A549 (cell line): ENCODE data around the gene ANAPC13. TPM values are rescaled to one million over a fixed set of nuclear protein-coding genes. Genes with fewer than 3 reads are reported as not detected.

Experiments used
- ATAC-seq, 2 experiments: fragments of 200-7000 bp in 1 of 2; fragments of >200 bp in 1 of 2; cut with Nextera tagmentation in 1 of 2; cut with Tn5 transposase in 1 of 2; 3 replicates each; pipeline versions ENCODE4 v1.8.0 to v1.9.1; 2018 to 2020; ENCODE audit warnings: mild to moderate bottlenecking in 1 of 2, moderate library complexity in 1 of 2
- CTCF ChIA-PET: fragments of 300-600 bp; sonication (Branson Sonifier 250); formaldehyde crosslinking; extraction: SDS; loops from one replicate; lab custom pipeline; 2021; ENCODE audit warnings: antibody characterized with exemption, inconsistent platforms; lab: Yijun Ruan, JAX
- POLR2A ChIA-PET: fragments of 350-600 bp; formaldehyde crosslinking; extraction: SDS; loops from one replicate; lab custom pipeline; 2021; ENCODE audit warnings: antibody characterized with exemption, inconsistent platforms; lab: Yijun Ruan, JAX
- DNase-seq, 2 experiments: peaks; one replicate each; pipeline versions ENCODE4 v3.0.0 to v3.0.0-alpha.2; 2011 to 2016; ENCODE audit warnings: low read depth in 1 of 2, low spot score in 1 of 2
- FAIRE-seq: peaks from 2 replicates; lab custom pipeline; 2011; peaks lifted over from hg19 to GRCh38; lab: Jason Lieb, UNC
- H3K27ac ChIP-seq, 2 experiments: fragments of >200 bp; sonication (Bioruptor Twin); formaldehyde crosslinking; 3 replicates each; pipeline ENCODE4 v1.5.1; 2016 to 2017
- H3K4me1 ChIP-seq: fragments of >200 bp; sonication (Bioruptor Twin); formaldehyde crosslinking; 3 replicates; pipeline ENCODE4 v1.6.1; 2016
- H3K4me2 ChIP-seq: fragments of >200 bp; sonication (Bioruptor Twin); formaldehyde crosslinking; 3 replicates; pipeline ENCODE4 v1.6.1; 2016
- H3K4me3 ChIP-seq: fragments of >200 bp; sonication (Bioruptor Twin); formaldehyde crosslinking; 3 replicates; pipeline ENCODE4 v1.5.1; 2016
- H3K9me3 ChIP-seq: fragments of >200 bp; sonication (Bioruptor Twin); formaldehyde crosslinking; 3 replicates; pipeline ENCODE4 v1.6.1; 2016
- BHLHE40 ChIP-seq: IDR thresholded peaks from 2 replicates; pipeline ENCODE4 v1.6.1; 2012; ENCODE audit warnings: low read depth, low read length, inconsistent platforms
- CHD2 ChIP-seq: fragments of 150-350 bp; IDR thresholded peaks from 2 replicates; pipeline ENCODE4 v1.6.1; 2014; ENCODE audit warnings: low read length; ENCODE audit not compliant: partially characterized antibody
- EHMT2 ChIP-seq: fragments of 200-600 bp; sonication (generic); IDR thresholded peaks from 2 replicates; pipeline ENCODE4 v1.6.1; 2016; ENCODE audit warnings: antibody characterized with exemption, low read depth, mild to moderate bottlenecking, moderate library complexity
- ESRRA ChIP-seq: fragments of 150-350 bp; IDR thresholded peaks from 2 replicates; pipeline ENCODE4 v1.6.1; 2014; ENCODE audit warnings: mild to moderate bottlenecking, low read length, borderline replicate concordance
- FOSL2 ChIP-seq, 2 experiments: fragments of 450-650 bp in 1 of 2; fragments of >200 bp in 1 of 2; sonication (Bioruptor Twin) in 1 of 2; formaldehyde crosslinking; IDR thresholded peaks; 2 replicates each; pipeline versions ENCODE4 v1.5.0 to v1.6.1; 2016 to 2020; ENCODE audit warnings: mild to moderate bottlenecking in 1 of 2, moderate library complexity in 1 of 2
- HDAC2 ChIP-seq: fragments of 200-600 bp; sonication (generic); IDR thresholded peaks from 2 replicates; pipeline ENCODE4 v1.6.1; 2016
- HOXB13 ChIP-seq: fragments of 250-450 bp; sonication (Bioruptor Pico); IDR thresholded peaks from 2 replicates; pipeline ENCODE4 v1.5.0; 2020; ENCODE audit warnings: low read depth, mild to moderate bottlenecking, moderate library complexity
- HOXB5 ChIP-seq: fragments of 250-450 bp; sonication (Bioruptor Pico); IDR thresholded peaks from 2 replicates; pipeline ENCODE4 v1.5.0; 2020; ENCODE audit warnings: mild to moderate bottlenecking, moderate library complexity
- MAZ ChIP-seq: fragments of 150-350 bp; IDR thresholded peaks from 2 replicates; pipeline ENCODE4 v1.6.1; 2014; ENCODE audit warnings: antibody characterized with exemption, low read depth, low read length, borderline replicate concordance
- NPAS2 ChIP-seq: fragments of 250-450 bp; sonication (Bioruptor Pico); IDR thresholded peaks from 2 replicates; pipeline ENCODE4 v1.8.0; 2022; ENCODE audit warnings: mild to moderate bottlenecking, moderate library complexity, borderline replicate concordance
- NR3C1 ChIP-seq: fragments of >200 bp; sonication (Bioruptor Twin); formaldehyde crosslinking; IDR thresholded peaks from 3 replicates; pipeline ENCODE4 v1.6.1; 2017
- POLR2AphosphoS2 ChIP-seq: conservative IDR thresholded peaks from 2 replicates; pipeline ENCODE4 v1.6.1; 2012; ENCODE audit warnings: low read length, improper control_type of control experiment, inconsistent platforms
- RAD21 ChIP-seq, 2 experiments: fragments of >200 bp in 1 of 2; sonication (Bioruptor Twin) in 1 of 2; formaldehyde crosslinking in 1 of 2; IDR thresholded peaks in 1 of 2; conservative IDR thresholded peaks in 1 of 2; 2 replicates in 1 of 2; 3 replicates in 1 of 2; pipeline ENCODE4 v1.6.1; 2012 to 2018; ENCODE audit warnings: inconsistent platforms in 1 of 2
- RARB ChIP-seq: fragments of 250-450 bp; sonication (Bioruptor Pico); IDR thresholded peaks from 2 replicates; pipeline ENCODE4 v1.8.0; 2021; ENCODE audit warnings: mild to moderate bottlenecking, moderate library complexity
- RFX5 ChIP-seq: fragments of 450-650 bp; IDR thresholded peaks from 2 replicates; pipeline ENCODE4 v1.7.1; 2014; ENCODE audit warnings: antibody characterized with exemption, mild to moderate bottlenecking, moderate library complexity
- SMC3 ChIP-seq: fragments of >200 bp; sonication (Bioruptor Twin); formaldehyde crosslinking; IDR thresholded peaks from 3 replicates; pipeline ENCODE4 v1.6.1; 2018; ENCODE audit warnings: inconsistent platforms
- ZC3H11A ChIP-seq: fragments of 450-650 bp; IDR thresholded peaks from 2 replicates; pipeline ENCODE4 v1.6.1; 2014; ENCODE audit warnings: antibody characterized with exemption, mild to moderate bottlenecking
- ZFP36 ChIP-seq: fragments of 450-650 bp; IDR thresholded peaks from 2 replicates; pipeline ENCODE4 v1.6.1; 2014; ENCODE audit warnings: borderline replicate concordance; ENCODE audit not compliant: partially characterized antibody
- ZNF302 ChIP-seq: fragments of 250-450 bp; sonication (Bioruptor Pico); IDR thresholded peaks from 2 replicates; pipeline ENCODE4 v1.9.0; 2021; ENCODE audit warnings: inconsistent platforms, mild to moderate bottlenecking, moderate library complexity
- WGBS: methylation state at CpG from one replicate; pipeline ENCODE4 v1.1.6; 2017; ENCODE audit errors: missing lambda C conversion rate; 5-methylcytosine and 5-hydroxymethylcytosine counted together
- polyA plus RNA-seq, 4 experiments: library from polyadenylated mRNA; depleted of rRNA in 3 of 4; stranded (reverse); fragments of >200 nt; fragmentation: RNase III in 1 of 4; extraction: RNeasy Plus Mini Kit Qiagen cat#74134 plus additional on column Dnase treatment in 1 of 4; gene quantifications; 2 replicates in 3 of 4; 3 replicates in 1 of 4; pipeline ENCODE4 v1.2.3, GENCODE V29; 2011 to 2017
- TF ChIP-seq, protein P1 (sequence below): fragments of >200 bp; sonication (Bioruptor Twin); formaldehyde crosslinking; IDR thresholded peaks from 3 replicates; pipeline ENCODE4 v1.6.1; 2016
- TF ChIP-seq, protein P2 (sequence below): fragments of 250-450 bp; sonication (Bioruptor Pico); IDR thresholded peaks from 2 replicates; pipeline ENCODE4 v1.5.0; 2021; ENCODE audit warnings: mild to moderate bottlenecking, moderate library complexity, borderline replicate concordance
- TF ChIP-seq, protein P3 (sequence below): fragments of 250-450 bp; sonication (Bioruptor Pico); IDR thresholded peaks from 2 replicates; pipeline ENCODE4 v1.5.0; 2020; ENCODE audit warnings: low read depth, mild to moderate bottlenecking, moderate library complexity
- TF ChIP-seq, protein P4 (sequence below): fragments of >200 bp; sonication (Bioruptor Twin); formaldehyde crosslinking; IDR thresholded peaks from 3 replicates; pipeline ENCODE4 v1.5.1; 2016

Gene ANAPC13
- polyA plus RNA-seq, 2 of the 4 experiments (the other 2 are of a cell fraction) = 51.2 to 109 TPM

DNA sequence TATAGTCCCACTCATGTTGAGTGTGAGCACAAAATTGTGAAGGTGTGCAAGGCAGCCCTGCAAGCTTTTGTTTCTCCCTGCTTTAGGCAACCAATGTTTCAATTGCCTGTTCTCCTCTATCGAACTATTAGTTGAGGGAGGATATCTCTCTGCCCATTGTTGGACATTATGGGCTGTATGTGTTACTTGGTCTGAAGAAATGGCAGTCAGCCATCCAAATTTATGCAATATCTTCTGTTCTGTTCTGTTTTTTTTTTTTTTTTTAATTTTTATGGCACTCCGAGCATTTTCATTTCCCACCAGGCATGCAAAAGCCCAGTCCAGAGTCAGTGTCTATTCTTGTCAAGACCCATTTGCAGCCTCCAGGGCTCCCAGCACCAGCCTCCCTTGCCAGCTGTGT, 44.0 kb downstream of the ANAPC13 start:
- 88% methylated on average over 2 of the region's 2 CpGs for WGBS
- POLR2A ChIA-PET = no interaction called here
- TF ChIP-seq RAD21 (conservative IDR thresholded peaks at IDR 0.05 in 1 of 2, IDR thresholded peaks at IDR 0.05 in 1 of 2) = no peak
- TF ChIP-seq, protein P1, sequence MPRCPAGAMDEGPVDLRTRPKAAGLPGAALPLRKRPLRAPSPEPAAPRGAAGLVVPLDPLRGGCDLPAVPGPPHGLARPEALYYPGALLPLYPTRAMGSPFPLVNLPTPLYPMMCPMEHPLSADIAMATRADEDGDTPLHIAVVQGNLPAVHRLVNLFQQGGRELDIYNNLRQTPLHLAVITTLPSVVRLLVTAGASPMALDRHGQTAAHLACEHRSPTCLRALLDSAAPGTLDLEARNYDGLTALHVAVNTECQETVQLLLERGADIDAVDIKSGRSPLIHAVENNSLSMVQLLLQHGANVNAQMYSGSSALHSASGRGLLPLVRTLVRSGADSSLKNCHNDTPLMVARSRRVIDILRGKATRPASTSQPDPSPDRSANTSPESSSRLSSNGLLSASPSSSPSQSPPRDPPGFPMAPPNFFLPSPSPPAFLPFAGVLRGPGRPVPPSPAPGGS = no peak
- TF ChIP-seq, protein P2, sequence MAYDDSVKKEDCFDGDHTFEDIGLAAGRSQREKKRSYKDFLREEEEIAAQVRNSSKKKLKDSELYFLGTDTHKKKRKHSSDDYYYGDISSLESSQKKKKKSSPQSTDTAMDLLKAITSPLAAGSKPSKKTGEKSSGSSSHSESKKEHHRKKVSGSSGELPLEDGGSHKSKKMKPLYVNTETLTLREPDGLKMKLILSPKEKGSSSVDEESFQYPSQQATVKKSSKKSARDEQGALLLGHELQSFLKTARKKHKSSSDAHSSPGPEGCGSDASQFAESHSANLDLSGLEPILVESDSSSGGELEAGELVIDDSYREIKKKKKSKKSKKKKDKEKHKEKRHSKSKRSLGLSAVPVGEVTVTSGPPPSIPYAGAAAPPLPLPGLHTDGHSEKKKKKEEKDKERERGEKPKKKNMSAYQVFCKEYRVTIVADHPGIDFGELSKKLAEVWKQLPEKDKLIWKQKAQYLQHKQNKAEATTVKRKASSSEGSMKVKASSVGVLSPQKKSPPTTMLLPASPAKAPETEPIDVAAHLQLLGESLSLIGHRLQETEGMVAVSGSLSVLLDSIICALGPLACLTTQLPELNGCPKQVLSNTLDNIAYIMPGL (CRISPR knock-in tag) = no peak
- no peak for TF ChIP-seq HOXB5 (CRISPR knock-in tag)
- TF ChIP-seq ESRRA = no peak
- TF ChIP-seq HOXB13 (CRISPR knock-in tag) = no peak
- no peak for TF ChIP-seq NPAS2 (CRISPR knock-in tag)
- no peak for TF ChIP-seq RFX5
- no peak for TF ChIP-seq POLR2AphosphoS2
- TF ChIP-seq, all 56 proteins: peak for 0
- Histone ChIP-seq H3K27ac (no peak overlapping the region), H3K4me2 (no peak overlapping the region), H3K4me1 (0 out of 3 replicates have a peak, but pooled peaks cover 9% of the 10 kb centered on the region), H3K9me3 (0 out of 3 replicates have a peak, but pooled peaks cover 2% of the 10 kb centered on the region), H3K4me3 (no peak overlapping the region)
- no peak for ATAC-seq
- CTCF ChIA-PET = no interaction called here
- no peak for FAIRE-seq
- DNase-seq = no peak

DNA sequence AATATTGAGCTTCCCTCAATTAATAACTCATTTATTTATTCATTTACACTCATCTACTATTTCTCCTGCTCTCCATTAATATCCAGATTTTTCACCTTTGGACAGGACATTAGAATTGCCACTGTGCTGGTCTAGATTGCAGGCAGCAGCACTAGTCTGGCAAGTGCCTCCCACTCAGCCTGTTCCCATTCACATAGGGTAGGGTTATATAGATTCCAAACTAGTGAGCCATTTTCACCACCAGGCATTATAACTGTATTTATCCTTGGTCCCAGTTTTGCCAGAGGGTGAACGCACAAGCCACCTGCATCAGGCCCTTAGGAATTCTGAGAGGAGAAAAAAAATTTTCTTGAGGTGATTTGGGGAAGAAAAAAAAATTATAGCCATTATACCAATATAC, 44.5 kb downstream of the ANAPC13 start:
- Histone ChIP-seq H3K4me3 (no peak overlapping the region), H3K4me1 (0 out of 3 replicates have a peak, but pooled peaks cover 9% of the 10 kb centered on the region), H3K27ac (no peak overlapping the region), H3K4me2 (no peak overlapping the region), H3K9me3 (0 out of 3 replicates have a peak, but pooled peaks cover 2% of the 10 kb centered on the region)
- POLR2A ChIA-PET = no interaction called here
- no peak for FAIRE-seq
- no peak for DNase-seq
- CTCF ChIA-PET = no interaction called here
- WGBS = 100% methylated on average over 1 of the region's 1 CpG
- no peak for ATAC-seq
- TF ChIP-seq MAZ (no peak), RARB (no peak), ZC3H11A (no peak), HOXB13 (CRISPR knock-in tag) (no peak), EHMT2 (no peak), SMC3 (no peak), HOXB5 (CRISPR knock-in tag) (no peak), ZNF302 (CRISPR knock-in tag) (no peak)
- TF ChIP-seq, protein P3, sequence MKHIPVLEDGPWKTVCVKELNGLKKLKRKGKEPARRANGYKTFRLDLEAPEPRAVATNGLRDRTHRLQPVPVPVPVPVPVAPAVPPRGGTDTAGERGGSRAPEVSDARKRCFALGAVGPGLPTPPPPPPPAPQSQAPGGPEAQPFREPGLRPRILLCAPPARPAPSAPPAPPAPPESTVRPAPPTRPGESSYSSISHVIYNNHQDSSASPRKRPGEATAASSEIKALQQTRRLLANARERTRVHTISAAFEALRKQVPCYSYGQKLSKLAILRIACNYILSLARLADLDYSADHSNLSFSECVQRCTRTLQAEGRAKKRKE (CRISPR knock-in tag) = no peak
- TF ChIP-seq, all 56 proteins: peak for 0

DNA sequence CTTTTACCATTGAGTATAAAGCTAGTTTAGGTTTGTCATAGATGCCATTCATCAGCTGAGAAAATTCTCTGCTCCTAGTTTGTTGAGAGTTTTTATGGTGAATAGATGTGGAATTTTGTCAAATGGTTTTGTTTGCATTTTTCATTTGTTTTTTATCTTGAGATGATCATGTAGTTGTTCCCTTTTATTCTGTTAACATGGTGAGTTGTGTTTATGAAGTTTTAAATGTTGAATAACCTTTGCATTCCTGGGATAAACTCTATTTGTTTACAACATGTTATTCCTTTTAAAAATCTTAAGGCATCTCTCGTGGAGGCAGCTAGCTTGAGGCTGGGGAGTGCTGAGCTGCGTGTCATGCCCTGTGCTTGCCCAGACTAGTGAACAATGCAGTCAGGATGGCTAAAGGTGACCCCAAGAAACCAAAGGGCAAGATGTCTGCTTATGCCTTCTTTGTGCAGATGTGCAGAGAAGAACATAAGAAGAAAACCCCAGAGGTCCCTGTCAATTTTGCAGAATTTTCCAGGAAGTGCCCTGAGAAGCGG, 48.5 kb downstream of the ANAPC13 start:
- ChIA-PET CTCF (interaction anchor here (0.5 to 1.3 kb wide), 2 partner anchors 10 to 196 kb away, joined by 3 to 4 read pairs; no protein-coding TSS in a partner anchor), POLR2A (no interaction called here)
- TF ChIP-seq HDAC2 = no peak
- TF ChIP-seq, protein P4, sequence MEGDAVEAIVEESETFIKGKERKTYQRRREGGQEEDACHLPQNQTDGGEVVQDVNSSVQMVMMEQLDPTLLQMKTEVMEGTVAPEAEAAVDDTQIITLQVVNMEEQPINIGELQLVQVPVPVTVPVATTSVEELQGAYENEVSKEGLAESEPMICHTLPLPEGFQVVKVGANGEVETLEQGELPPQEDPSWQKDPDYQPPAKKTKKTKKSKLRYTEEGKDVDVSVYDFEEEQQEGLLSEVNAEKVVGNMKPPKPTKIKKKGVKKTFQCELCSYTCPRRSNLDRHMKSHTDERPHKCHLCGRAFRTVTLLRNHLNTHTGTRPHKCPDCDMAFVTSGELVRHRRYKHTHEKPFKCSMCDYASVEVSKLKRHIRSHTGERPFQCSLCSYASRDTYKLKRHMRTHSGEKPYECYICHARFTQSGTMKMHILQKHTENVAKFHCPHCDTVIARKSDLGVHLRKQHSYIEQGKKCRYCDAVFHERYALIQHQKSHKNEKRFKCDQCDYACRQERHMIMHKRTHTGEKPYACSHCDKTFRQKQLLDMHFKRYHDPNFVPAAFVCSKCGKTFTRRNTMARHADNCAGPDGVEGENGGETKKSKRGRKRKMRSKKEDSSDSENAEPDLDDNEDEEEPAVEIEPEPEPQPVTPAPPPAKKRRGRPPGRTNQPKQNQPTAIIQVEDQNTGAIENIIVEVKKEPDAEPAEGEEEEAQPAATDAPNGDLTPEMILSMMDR = no peak
- TF ChIP-seq, protein P1 = no peak
- TF ChIP-seq ZFP36 = no peak
- no peak for TF ChIP-seq CHD2
- TF ChIP-seq EHMT2 = no peak
- no peak for TF ChIP-seq FOSL2 (IDR thresholded peaks at IDR 0.05)
- no peak for TF ChIP-seq FOSL2 (CRISPR knock-in tag; IDR thresholded peaks at IDR 0.05)
- TF ChIP-seq NR3C1 = no peak
- no peak for TF ChIP-seq BHLHE40
- TF ChIP-seq, protein P3 (CRISPR knock-in tag) = no peak
- Histone ChIP-seq H3K4me2 (no peak overlapping the region), H3K9me3 (no peaks in the 10 kb centered on the region), H3K4me1 (0 out of 3 replicates have a peak, but pooled peaks cover 9% of the 10 kb centered on the region), H3K27ac (no peak overlapping the region), H3K4me3 (no peak overlapping the region)
- ATAC-seq = no peak
- no peak for FAIRE-seq
- WGBS = 53% methylated on average over 3 of the region's 3 CpGs
- DNase-seq = no peak
